GM10248 (cell line): ENCODE results near the gene RCOR1.

Experiments used
- CTCF ChIA-PET: fragments of 300-600 bp; sonication (Branson Sonifier 250); formaldehyde crosslinking; extraction: SDS; loops from one replicate; lab custom pipeline; 2021; ENCODE audit warnings: antibody characterized with exemption; lab: Yijun Ruan, JAX
- POLR2A ChIA-PET: fragments of 350-650 bp; sonication (Branson Sonifier 250); formaldehyde crosslinking; extraction: SDS; loops from one replicate; lab custom pipeline; 2020; ENCODE audit warnings: antibody characterized with exemption; lab: Yijun Ruan, JAX
- DNase-seq: peaks from one replicate; pipeline ENCODE4 v3.0.0; 2012; ENCODE audit errors: extremely low spot score
- CTCF ChIP-seq: IDR thresholded peaks from 2 replicates; pipeline ENCODE4 v1.5.1; 2012; ENCODE audit warnings: mild to moderate bottlenecking, low read depth; ENCODE audit errors: extremely low read depth, missing control alignments, control extremely low read depth

Gene RCOR1

GRCh38 chr14:102560458-102561261, 31.8 kb upstream of the RCOR1 start:
- TF ChIP-seq CTCF = no peak
- no peak for DNase-seq
- CTCF ChIA-PET = interaction anchor here (1.8 kb wide), 1 partner anchor 34 kb away, joined by 9 read pairs; no protein-coding TSS in a partner anchor
- POLR2A ChIA-PET = interaction anchor here (0.5 to 0.6 kb wide), 2 partner anchors 34 to 130 kb away, joined by 3 to 6 read pairs; no protein-coding TSS in a partner anchor

- CTCF ChIA-PET = interaction anchor here (0.7 to 1.0 kb wide), 2 partner anchors 9 to 773 kb away, joined by 3 read pairs; no protein-coding TSS in a partner anchor
- no peak for TF ChIP-seq CTCF
- POLR2A ChIA-PET = no interaction called here
- DNase-seq = no peak
These were observed 27.0 kb upstream of the RCOR1 start for GRCh38 chr14:102565331-102565887.

GRCh38 chr14:102565959-102566358, 26.5 kb upstream of the RCOR1 start:
- CTCF ChIA-PET = interaction anchor here (0.7 to 1.0 kb wide), 2 partner anchors 9 to 773 kb away, joined by 3 read pairs; no protein-coding TSS in a partner anchor
- TF ChIP-seq CTCF = no peak
- no peak for DNase-seq
- POLR2A ChIA-PET = no interaction called here

- DNase-seq = no peak
- ChIA-PET POLR2A (no interaction called here), CTCF (interaction anchor here (1.2 to 4.1 kb wide), 2 partner anchors 27 to 127 kb away, joined by 3 to 12 read pairs; no protein-coding TSS in a partner anchor)
- TF ChIP-seq CTCF = no peak
These were observed 24.3 kb upstream of the RCOR1 start for GRCh38 chr14:102568115-102568614.

GRCh38 chr14:102570334-102570995, 22.0 kb upstream of the RCOR1 start:
- POLR2A ChIA-PET = no interaction called here
- CTCF ChIA-PET = interaction anchor here (0.8 to 4.1 kb wide), 2 partner anchors 9 to 25 kb away, joined by 3 to 12 read pairs; no protein-coding TSS in a partner anchor
- DNase-seq = no peak
- TF ChIP-seq CTCF = no peak

GRCh38 chr14:102571043-102571442, 21.4 kb upstream of the RCOR1 start:
- ChIA-PET CTCF (interaction anchor here (0.8 to 4.1 kb wide), 3 partner anchors 24 to 47 kb away, joined by 3 to 12 read pairs (median 3); no protein-coding TSS in a partner anchor), POLR2A (no interaction called here)
- no peak for TF ChIP-seq CTCF
- no peak for DNase-seq
